Amniotic stem cell (primary cell): ENCODE results near the gene FAM120B.

ENCODE experiments used
- DNase-seq: peaks from one replicate; lab custom pipeline; 2025; lab: John Stamatoyannopoulos, UW

The FAM120B gene

GRCh38 chr6:170445487-170445886, 138.9 kb downstream of the FAM120B start:
- DNase-seq, result no peak

- no peak for DNase-seq
Measured at GRCh38 chr6:170445971-170446370, 139.4 kb downstream of the FAM120B start.

GRCh38 chr6:170446841-170447560, 140.4 kb downstream of the FAM120B start:
- no peak for DNase-seq

GRCh38 chr6:170447561-170447930, 141.0 kb downstream of the FAM120B start:
- DNase-seq, result no peak

GRCh38 chr6:170448317-170448716, 141.8 kb downstream of the FAM120B start:
- no peak for DNase-seq

- no peak for DNase-seq
Measured at GRCh38 chr6:170448751-170449630, 142.4 kb downstream of the FAM120B start.

- no peak for DNase-seq
Measured at GRCh38 chr6:170449835-170450753, 143.5 kb downstream of the FAM120B start.

GRCh38 chr6:170450916-170451761, 144.6 kb downstream of the FAM120B start:
- DNase-seq, result no peak

- DNase-seq, result no peak
Measured at GRCh38 chr6:170451762-170452651, 145.4 kb downstream of the FAM120B start.

- DNase-seq, result no peak
Measured at GRCh38 chr6:170452767-170453545, 146.4 kb downstream of the FAM120B start.

- no peak for DNase-seq
Measured at GRCh38 chr6:170453586-170454511, 147.3 kb downstream of the FAM120B start.

- DNase-seq, result no peak
Measured at GRCh38 chr6:170454512-170455285, 148.1 kb downstream of the FAM120B start.

- DNase-seq, result no peak
Measured at GRCh38 chr6:170455335-170455979, 148.9 kb downstream of the FAM120B start.

GRCh38 chr6:170456334-170456733, 149.8 kb downstream of the FAM120B start:
- DNase-seq, result no peak
